HG03342 (cell line): ENCODE results near the gene ELL.
A peak's percentile ranks its signal among the peaks of the same experiment; 100 is the strongest.
"Not testable (repeated sequence)": the region's sequence is repeated elsewhere in the genome, so short reads cannot be mapped to it uniquely, and the experiment has no call there.

Experiments
- ATAC-seq: cut with Tn5 transposase; IDR thresholded peaks from one replicate; pipeline ENCODE4 v1.9.1; 2021; ENCODE audit warnings: mild to moderate bottlenecking, moderate library complexity; ENCODE audit not compliant: unreplicated experiment

The ELL gene

DNA sequence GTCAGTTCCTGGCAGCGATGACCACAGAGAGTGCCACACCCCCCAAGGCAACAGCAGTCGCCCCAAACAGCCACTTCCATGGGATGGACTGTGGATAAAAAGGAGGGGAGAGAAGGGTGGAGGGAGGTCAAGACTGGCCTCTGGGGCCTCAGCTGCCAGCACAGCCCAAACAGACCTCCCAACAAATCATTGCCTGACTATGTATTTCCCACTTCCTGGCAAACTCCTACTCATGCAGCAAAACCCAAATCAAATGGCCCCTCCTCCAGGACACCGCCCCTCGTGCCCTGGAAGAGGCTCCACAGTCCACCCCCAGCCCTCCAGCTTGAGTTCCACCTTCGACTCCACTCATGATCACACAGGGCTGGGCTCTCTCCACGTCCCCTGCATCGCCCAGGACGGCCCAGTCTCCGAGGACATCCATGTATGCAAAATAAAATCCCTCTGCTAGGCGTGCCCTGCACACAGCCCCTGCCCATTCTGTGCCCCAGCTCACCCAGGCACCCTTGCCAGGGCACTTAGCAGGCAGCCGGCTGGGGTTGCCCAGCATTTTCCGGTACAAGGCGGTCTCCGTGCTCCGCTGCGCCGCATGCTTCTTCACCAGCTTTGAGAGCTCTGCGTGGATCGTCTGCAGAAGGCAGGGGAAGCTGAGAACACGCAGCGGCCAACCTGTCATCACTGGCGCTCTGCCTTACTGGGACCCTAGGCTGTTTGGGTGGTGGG lies 10.5 kb upstream of the ELL start:
- no peak for ATAC-seq

- no peak for ATAC-seq
Observed at GRCh38 chr19:18531485-18531884, 9.6 kb upstream of the ELL start.

DNA sequence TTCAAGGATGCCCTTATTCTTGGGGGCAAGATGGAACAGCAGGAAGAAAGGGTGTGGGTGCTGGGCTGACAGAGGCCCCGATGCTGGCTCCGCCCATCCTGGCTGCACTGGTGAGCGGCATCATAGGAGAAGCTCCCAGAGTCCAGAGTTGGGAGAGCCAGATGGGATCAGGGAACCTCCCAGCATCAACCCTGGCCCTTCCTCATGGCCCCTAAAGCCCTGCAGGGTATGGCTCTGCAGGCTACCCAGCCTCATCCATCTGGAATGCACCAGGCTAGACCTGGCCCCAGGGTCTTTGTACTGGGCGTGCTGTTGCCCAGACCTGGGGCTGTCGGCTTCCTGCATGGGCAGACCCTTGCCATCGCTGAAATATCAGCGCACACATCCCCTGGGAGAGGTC lies 7.9 kb upstream of the ELL start:
- ATAC-seq, result no peak

- ATAC-seq, result no peak
Observed at GRCh38 chr19:18526316-18526715, 4.4 kb upstream of the ELL start.

DNA sequence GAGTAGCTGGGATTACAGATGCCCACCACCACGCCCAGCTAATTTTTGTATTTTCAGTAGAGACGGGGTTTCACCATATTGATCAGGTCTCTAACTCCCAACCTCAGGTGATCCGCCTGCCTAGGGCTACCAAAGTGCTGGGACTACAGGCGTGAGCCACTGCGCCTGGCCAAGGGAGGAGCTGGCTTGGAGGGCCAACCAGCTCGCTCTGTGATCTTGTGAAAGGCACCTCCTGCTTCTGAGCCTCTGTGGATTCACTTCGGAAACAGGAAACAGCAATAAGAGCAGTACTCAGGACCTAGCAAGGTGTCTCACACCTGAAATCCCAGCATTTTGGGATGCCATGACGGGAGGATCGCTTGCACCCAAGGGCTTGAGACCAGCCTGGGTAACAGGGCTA lies 2.0 kb upstream of the ELL start:
- ATAC-seq, result no peak

- ATAC-seq, result not testable (repeated sequence)
Observed at GRCh38 chr19:18522862-18523440, 1.1 kb upstream of the ELL start.

- peak; percentile 87 for ATAC-seq
Observed at GRCh38 chr19:18522124-18522861, 423 bp upstream of the ELL start.

- no peak for ATAC-seq
Observed at GRCh38 chr19:18520848-18521691, 800 bp downstream of the ELL start.

GRCh38 chr19:18519962-18520847 lies 1.7 kb downstream of the ELL start:
- ATAC-seq, result no peak

GRCh38 chr19:18518639-18519038 lies 3.2 kb downstream of the ELL start:
- no peak for ATAC-seq

DNA sequence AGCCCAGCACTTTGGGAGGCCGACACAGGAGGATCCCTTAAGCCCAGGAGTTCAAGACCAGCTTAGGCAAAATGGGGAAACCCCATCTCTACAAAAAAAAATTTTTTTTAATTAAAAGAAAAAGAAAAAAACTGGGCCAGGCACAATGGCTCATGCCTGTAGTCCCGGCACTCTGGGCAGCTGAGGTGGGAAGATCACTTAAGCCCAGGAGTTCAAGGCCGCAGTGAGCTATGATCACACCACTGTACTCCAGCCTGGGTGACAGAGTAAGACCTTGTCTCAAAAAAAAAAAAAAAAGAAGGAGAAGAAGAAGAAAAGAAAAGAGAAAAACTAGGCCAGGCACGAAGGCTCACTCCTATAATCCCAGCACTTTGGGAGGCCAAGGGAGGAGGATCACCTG lies 4.3 kb downstream of the ELL start:
- no peak for ATAC-seq

DNA sequence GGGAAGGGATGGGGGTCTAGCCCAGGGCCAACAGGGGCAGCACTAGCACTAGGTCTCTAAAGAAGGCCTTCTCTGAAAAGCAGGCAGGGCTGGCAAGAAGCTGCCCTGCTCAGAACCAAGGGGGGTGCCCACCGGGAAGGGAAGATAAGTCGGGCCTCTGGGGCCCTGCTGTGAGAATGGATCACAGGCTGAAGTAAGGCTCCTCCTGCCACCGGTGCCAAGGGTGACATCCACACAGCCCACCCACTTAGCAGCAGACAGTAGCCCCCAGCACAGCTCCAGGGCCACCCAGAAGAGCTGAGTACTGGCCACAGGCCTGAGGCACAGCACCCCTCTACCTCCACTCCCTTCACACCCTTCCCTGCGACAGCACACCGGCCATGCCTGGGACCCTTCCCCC lies 5.9 kb downstream of the ELL start:
- no peak for ATAC-seq

GRCh38 chr19:18514800-18515682 lies 6.8 kb downstream of the ELL start:
- no peak for ATAC-seq

DNA sequence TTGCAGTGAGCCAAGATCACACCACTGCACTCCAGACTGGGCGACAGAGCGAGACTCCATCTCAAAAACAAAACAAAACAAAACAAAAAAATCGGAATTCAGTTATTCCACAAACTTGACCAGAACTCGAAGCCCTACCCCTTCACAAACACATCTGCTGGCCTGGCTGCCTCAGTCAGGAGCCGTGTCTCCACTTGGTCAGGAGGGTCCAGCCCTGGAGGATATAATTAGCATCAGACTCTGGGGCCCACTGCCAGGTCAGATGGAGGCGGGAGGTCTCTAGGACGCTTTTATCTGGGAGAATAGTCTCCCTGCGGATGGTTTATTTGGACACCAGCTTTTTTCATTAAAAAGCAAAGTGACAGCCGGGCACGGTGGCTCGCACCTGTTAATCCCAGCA lies 8.0 kb downstream of the ELL start:
- no peak for ATAC-seq

DNA sequence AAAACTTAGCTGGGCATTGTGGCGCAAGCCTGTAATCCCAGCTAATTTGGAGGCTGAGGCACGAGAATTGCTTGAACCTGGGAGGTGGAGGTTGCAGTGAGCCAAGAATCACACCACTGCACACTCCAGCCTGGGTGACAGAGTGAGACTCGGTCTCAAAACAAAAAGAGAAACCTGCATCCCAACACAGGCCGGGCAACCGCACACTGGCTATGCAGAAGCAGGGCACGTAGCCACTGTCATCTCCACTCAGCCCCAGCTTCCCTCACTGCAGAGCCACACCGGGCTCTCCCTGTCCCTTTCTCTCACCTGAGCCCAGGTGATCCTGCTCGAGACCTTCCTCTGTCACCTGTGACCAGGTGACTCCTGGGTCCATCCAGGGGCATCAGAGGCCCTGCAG lies 11.7 kb downstream of the ELL start:
- no peak for ATAC-seq

GRCh38 chr19:18508585-18508984 lies 13.3 kb downstream of the ELL start:
- ATAC-seq, result no peak

DNA sequence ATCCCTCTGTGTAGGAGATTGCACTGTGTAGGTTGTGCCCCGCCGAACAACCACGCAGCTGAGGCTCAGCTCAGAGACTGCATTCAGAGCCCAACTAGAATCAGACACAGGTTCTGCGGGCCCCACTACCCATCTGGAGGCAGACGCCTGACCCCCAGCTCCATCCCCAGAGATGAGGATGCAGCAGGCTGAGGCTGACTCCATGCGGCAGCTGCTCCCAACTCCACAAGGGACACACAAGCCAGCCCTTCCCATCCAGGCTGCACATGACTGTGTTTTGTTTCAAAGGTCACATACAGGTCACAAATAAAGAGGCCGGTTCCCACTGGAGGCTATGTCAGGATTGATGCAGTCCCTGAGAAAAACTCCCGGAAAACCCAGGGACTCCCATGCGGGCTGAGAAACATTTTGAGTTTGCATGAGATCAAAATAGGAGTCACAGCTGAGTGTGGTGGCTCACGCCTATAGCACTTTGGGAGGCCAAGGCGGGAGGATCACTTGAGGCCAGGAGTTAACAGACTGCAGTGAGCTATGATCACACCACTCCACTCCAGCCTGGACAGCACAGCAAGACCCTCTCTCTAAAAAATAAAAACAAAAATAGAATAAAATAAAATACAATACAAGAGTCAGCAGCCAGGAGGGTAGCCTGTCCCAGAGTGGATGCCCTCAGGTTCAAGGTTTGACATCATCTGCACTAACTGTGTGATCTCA lies 14.0 kb downstream of the ELL start:
- no peak for ATAC-seq

DNA sequence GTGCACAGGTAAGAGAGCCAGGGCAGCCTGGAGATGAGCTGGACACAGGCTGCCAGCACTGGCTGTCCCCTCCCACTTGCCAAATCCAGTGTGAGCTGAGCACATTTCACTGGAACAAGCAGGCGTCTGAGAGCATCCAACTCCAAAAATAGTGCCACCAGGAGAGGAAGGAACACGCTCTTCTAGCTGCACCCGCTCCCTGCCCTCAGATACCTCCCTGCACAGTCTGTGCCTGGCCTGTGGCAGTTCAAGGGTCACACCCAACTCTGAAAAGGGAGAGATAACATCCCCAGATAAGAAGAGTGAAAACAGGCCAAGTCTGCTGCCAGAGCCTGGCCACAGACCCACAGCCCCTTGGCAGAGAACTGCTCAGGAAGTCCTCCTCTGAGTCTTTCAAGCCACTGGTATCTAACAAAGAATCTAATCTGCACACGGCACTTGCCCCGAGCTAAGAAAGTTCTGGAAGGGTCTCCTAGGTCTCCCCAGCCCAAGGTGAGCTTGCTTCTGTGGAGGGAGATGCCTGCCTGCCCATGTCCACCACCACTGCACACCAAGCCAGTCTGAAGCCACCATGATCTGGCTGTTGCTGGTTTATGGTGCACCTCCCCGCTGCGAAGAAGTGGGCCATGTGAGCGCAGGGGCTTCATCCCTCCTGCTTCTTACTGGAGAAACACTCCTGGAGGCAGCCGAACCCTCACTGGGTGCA lies 14.7 kb downstream of the ELL start:
- ATAC-seq, result no peak
